ENCODE results near the gene PDLIM1.
A peak's percentile ranks its signal among the peaks of the same experiment; 100 is the strongest.

The PDLIM1 gene

DNA sequence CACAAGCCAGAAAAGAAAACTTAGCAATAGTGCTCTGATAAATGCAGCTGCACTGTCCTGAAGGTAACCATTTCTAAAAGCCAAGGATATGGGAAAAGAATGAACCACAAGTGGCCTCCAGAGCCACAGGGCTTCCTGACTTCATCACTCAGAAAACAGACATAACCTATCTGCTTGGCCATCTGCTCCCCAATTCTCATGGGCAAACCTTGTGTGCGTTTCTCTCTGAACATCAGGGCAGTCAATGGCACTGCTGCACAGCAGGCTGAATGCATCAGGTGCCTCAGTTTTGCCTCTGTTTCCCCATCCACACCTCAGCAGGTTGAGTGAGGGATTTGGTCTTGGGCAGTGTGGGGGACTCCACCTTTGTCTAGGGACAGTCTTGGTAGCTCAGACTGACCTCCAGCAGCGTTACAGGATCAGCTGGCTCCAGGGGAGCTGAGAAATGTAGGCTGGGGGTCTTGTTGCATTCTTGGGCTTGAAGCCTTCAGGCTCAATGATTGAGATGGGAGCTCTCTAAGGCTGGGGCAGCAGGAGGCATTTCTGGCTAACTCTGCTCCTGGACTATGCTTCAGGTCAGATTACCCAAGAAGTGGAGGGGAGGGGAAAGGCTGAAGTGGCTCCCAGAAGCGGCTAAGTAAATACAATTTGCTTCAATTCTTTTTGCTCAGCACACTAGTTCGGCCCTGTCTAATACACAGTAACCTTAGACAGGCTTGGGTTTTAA is 23.6 kb upstream of the PDLIM1 start:
- no peak for DNase-seq

DNA sequence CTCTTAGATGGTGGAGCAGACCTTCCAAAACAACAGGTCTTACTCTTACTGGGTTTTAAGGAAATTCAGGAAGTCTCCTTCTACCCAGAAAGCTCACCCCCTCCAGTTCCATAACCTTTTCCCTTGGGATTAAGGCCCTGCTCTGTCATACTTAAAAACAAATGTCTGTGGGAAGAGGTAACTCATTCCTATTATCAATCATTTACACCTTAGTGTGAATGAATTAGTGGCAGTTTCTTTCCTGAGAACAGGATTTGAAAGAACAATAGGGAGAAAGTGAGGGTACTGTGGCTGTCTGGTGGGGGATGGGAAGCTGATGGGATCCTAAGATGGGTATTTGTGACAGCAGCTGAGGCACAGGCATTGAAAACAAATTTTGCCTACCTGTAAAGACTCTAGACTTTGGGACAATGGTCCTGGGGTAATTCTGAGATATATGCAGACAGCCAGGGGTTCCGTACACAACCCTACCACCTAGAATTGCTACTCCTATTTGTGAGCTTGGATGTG is 22.2 kb upstream of the PDLIM1 start:
- DNase-seq: no peak

DNA sequence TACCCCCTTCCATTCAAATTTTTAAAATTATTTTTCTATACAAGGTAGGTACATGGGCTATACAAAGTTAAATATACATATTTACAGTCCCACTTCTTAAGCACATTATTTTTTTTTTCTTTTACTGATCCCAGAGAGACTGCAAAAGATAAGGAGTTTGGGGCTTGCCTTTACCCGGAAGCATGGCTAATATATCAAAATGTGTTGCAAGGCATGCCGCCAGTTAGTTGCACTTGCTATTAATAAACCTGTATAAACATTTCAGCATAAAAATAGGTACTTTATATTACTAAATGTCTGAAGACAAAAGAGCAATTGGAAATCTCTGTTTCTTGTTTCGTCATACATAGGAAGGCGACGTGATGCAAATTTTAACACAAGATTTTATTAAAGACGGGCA is 21.5 kb upstream of the PDLIM1 start:
- DNase-seq: no peak

DNA sequence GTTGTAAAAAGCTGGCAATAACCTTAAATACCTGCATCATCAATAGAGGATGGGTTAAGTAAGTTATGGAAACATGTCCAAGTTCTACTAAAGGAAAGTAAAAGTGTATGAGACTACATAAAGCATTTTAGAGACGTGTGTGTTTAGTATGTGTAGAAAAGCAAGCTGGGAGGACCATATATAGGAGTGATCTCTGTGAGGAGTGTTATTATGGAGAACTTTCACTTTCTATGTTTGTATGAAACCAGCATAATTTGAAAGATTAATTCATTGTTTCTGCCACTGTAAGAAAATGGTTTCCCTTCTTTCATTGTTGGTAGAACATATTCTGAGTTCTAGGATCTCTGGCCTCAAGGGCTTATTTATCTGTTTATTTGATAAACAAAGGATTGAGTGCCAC is 19.2 kb upstream of the PDLIM1 start:
- no peak for DNase-seq

DNA sequence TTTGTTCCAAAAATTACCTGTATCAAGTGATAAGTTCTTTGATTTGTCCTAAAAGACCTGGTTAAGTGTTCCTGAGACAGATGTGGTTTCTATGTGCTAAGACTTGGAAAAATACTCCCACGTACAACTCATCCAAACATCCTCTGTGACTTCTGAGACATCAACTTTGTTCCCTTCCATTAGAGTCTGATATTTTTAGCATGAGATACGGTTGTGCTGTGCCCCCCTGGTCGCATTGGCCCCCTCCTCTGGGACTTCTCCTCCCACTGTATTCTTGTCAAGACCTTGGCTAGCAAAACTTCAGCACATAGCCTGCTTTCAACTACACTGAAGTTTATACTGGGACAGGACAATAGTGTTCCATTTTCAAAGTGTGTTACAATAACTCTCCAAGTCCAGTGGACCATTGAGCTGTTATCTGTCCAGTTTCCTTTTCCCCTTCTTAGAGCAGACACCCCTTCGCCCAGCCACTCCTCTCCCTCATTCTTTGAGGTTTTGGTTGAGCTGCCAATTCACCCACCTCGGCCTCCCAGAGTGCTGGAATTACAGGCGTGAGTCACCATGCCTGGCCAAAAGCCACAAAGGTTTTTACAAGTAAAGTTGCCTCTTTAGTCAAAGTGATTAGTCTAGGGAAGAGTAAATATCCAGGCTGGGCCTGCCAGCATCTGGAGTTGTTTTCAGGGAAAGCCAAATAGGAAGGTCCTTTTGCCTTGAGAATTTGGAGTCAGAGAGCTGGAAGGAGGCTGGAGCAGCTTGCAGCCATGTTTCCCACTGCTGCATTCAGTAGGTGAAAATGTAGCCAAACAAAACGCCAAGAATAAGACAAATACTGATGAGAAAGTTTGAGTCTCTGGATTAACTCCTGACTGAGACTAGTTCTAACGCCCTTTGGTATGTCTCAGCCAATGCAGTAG is 17.8 kb upstream of the PDLIM1 start:
- DNase-seq: peak; percentile 100

DNA sequence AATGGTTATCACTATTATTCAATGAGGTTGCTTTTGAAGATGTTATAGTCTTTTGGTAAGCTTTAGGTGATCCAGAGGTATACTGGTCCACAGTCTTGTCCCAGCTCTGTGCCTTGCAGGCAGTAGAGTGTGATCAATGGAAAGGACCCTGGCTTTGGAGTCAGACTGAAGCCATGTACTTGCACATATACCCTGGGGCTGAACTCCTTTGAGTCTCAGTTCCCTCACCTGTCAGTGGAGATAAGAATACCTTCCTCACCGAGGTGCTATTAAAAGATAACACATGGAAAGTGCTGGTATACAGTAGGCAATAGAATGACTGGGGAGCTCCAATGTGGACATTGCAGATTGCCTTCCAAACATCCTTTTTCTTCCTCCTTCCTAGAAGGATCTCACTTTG is 16.0 kb upstream of the PDLIM1 start:
- DNase-seq: no peak

DNA sequence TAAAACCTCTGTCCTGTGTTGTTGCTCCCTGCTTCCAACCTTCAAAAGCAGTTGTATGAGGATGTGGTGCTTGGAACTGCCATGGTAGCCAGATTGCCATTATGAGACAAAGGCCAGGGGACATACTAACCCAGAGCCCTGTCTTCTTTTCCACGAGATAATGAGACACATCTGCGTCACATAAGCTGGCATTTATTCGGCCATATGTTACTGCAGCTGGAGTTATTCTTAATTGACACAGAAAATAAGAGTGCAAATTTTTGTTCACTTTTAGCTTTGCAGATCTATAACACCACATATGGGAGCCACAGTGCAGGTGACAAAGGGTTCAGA is 15.5 kb upstream of the PDLIM1 start:
- DNase-seq: no peak

DNA sequence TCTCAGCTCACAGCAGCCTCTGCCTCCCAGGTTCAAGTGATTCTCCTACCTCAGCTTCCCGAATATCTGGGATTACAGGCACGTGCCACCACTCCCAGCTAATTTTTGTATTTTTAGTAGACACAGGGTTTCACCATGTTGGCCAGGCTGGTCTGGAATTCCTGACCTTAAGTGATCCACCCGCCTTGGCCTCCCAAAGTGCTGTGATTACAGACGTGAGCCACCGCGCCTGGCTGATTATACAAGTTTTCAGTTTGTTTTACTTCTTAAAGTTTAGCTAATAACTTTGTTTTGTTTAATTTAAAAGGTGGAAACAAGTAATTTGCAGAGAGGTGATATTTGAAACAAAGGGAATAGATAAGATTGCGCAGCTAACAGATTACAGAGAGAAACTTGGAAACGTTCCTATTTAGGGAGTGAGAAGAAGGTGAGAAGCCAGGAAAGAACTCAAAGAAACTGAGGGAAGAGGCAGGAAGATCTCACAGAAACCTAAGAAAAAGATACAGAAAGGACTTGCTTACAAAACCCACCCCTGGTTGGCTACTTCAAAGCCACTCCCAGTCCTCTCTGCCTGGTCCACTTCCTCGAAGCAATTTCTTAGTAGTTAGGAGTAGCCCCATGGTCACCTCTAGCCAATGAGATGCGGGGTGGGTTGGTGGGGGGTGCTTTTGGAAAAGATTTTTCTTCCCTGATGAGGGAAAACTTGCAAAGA is 15.0 kb upstream of the PDLIM1 start:
- DNase-seq: no peak

DNA sequence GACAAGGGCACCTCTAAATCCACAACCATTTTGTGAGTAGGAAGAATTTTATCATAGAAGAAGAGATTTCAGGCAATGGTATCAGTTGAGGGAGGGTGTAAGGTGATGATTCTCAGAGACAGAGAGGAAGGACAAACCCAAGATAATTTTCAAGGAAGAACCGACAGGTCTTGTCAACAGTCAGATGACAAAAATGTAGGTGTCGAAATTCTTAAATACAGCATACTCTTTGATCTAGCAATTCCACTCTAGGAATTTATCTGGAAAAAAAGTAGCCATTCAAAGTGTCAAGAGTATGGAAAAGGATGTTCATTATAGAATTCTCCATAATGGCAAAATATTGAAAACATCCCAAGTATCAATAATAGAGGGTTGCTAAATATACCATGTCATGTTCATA is 14.2 kb upstream of the PDLIM1 start:
- DNase-seq: no peak

DNA sequence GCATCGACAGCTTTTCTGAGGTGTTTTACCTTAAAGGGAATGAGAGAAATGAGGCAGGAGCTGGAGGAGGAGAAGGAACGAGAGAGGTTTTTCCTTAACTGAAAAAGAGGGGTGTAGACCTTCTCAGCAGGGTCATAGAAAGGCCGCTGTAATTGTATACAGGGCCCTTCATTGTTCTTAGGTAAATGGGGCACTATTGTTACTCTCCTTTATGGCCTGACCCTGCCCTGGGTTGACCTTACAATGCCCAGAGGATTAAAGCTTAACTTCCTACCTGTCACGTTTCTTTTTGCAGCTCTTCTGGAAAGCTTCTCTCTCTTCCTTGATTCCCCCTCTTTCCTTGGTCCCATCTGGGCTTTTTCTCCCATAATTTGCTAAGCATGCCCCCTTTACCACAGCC is 13.7 kb upstream of the PDLIM1 start:
- DNase-seq: no peak

DNA sequence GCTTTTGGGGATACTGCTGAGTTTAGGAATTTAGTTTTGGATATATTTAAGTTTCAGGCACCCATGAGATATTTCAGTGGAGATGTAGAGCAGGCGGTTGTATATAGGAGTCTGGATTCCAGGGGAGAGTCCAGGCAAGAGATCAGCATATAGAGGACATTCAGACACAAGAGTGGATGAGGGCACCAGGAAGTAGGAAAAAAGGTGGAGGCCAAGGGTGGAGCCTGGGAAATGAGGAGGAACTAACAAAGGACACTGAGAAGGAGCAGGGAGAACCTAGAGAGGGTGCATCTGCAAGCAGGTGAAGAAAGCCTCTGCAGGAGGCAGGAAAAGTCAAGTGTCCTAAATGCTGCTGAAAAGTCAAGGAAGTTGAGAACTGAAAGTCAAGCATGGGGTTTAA is 13.1 kb upstream of the PDLIM1 start:
- no peak for DNase-seq

DNA sequence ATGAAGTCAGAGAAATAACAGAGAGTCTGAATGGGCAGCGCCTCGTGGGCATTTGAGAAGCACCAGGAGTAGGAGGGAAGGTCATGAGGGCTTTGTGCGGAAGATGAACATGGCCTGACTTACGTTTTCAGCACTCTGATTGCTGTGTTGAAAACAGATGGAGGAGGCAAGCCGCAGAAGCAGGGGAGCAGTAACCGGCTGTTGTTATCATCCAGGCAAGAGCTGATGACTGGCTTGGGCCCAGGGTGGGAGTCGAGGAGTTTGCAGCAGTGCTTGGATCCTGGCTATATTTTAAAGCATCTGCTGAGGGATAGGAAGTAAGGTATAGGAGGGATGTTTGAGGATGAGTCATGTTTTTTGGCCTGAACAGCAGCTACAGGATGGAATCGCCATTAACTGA is 12.7 kb upstream of the PDLIM1 start:
- peak; percentile 88 for DNase-seq

DNA sequence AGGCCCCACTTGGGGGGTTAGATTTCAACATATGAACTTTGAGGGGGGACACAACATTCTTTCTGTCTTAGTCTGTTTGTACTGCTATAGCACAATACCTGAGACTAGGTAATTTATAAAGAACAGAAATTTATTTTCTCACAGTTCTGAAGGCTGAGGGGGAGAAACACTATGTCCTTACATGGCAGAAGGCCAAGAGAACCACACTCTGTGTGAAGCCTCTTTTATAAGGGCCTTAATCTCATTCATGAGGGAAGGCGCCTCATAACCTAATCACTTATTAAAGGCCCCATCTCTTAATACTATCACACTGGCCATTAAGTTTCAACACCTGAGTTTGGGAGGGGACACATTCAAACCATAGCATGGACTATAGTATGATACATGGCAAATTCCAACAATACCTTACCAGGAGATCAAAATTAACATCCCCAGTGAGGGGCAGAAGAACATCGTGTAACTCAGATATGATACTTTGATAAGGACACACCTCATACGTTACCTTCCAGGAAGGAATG is 9.3 kb upstream of the PDLIM1 start:
- no peak for DNase-seq

DNA sequence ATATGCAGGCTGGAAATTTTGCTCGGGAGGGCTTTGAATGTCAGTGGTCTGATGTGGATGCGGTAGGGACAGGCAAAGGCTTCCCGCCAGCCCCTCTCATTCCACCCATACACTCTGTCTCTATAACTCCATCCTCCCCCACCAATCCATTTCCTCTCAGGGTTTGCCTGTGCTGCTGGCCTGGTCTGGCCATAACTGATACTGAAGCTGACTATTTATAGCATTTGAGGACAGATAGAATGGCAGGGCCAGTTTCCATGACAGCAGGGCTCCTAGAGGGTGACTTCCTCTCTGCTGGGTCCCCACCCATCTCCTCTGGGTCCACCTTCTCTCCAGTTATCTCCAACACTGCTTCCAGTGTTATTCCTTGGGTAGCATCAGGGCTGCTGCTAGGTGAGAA is 6.6 kb upstream of the PDLIM1 start:
- no peak for DNase-seq

DNA sequence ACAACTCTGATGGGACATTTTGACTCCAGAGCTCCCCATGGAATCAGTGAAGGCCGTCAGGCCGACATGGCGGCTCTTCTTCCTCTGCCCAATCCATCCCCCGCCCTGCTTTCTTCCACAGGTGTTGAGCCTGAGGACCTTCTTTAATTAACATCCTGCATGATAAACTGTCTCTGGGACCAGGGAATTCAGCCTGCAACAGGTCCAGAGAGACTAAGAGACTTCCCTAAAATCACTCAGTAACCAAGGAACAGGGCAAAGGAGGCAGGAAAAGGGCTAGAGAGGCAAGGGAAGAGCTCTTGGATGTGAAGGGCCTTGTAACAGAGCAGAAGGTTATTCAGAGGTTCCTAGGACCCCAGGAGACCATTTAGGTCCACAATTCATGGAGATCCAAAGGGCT is 6.0 kb upstream of the PDLIM1 start:
- no peak for DNase-seq

DNA sequence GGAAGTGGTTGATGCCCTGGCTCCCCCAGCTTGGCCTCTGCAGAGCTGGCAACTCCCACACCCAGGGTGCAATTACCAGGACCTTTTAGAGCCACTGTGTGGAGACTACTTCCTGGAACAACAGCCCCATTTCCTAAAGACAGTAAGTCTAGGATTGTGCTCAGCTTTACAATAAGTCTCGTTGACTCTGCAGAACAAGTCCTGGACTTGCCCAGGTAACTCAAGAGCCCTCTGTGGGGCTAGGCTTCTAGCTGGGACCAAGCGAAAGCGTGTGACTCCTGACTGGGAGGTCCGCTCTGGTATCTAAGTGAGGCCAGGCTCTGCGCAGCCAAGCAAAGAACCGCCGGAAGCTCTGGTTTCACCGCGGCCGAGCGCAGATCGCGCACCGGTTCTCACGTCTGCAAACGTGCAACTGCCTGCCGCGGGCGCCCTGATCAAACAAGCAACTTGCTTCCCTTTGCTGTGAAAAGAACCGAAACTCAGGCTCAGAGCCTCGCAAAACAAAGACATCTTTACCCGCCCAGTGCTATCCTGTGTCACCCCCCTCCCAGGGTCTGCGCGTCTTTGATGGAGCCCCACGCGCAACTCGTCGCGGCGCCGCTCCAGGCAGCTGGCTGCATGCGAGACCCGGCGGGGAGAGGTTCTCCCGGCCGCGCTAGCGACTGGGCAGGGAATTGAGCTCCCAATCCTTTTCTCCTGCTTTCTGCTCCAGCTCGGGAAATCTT is 4.4 kb upstream of the PDLIM1 start:
- DNase-seq: peak; percentile 35

DNA sequence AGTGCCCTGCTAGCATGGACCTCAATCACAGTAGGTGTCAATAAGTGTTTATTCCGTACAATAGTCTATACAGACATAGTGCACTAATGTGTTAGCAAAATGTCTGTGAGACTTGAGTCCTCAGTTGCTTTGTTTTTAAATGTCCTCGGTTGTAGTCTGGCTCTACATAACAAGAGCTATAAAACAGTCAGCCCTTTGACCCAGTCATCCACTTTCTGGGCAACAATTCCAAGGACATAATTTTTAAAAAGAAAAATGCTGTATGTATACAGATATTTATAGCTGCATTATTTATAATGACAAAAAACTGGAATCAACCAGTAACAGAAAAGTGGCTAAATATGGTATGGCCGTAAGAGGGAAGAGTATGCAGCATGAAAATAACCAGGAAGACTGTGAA is 2.8 kb upstream of the PDLIM1 start:
- no peak for DNase-seq

DNA sequence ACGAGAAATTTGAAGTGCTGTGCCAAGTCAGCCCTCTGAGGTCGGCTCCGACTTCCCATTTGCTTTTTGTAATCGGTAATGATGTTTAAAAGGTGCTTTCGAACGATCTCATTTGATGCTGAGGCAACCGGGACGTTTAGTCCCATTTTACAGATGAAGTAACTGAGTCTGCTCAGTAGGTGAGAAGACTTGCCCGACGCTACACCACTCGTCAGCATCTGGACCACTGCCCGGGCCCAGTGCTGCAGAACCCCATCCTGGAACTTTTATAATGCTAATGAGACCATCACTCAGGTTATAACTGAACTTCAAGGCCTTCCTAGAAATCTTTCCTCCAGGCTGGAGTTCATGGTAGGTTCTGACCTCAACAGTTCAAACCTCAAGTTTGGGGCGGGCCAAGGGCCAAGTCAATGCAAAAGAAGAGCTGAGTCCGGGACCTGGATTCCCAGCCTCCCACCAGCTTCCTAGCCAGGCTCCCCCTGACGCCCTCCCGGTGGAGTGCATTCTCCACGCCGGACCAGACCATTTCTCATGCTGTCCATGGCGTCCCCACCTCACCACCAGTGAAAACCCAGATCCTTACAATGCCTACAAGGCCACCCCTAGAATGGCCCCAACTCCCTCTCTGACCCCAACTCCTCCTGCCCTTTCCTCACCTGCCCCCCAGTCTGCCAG is 699 bp upstream of the PDLIM1 start:
- DNase-seq: no peak

DNA sequence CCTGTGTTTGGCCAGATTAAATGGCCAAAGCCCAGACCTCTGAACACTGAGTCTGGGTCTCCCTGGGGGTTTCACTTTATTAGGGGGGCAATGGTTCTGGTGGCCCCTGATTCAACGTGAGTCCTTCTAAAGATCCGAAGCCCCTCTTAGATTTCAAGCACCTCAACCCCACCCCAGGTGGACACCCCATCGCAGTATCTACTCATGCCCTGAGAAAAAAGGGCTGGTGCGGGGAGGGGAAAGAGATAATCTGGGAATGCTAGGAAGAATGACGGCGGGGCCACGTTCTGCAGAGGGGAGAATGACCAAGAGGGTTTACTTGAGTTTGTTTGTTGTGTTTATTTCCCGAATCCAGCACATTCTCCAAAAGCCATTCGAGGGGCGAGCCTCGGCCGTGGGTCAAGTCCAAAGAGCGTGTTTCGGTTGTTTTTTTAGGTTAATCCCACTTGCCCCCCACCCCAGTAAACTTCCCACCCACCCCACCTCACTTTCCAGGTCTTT is 832 bp downstream of the PDLIM1 start:
- no peak for DNase-seq

DNA sequence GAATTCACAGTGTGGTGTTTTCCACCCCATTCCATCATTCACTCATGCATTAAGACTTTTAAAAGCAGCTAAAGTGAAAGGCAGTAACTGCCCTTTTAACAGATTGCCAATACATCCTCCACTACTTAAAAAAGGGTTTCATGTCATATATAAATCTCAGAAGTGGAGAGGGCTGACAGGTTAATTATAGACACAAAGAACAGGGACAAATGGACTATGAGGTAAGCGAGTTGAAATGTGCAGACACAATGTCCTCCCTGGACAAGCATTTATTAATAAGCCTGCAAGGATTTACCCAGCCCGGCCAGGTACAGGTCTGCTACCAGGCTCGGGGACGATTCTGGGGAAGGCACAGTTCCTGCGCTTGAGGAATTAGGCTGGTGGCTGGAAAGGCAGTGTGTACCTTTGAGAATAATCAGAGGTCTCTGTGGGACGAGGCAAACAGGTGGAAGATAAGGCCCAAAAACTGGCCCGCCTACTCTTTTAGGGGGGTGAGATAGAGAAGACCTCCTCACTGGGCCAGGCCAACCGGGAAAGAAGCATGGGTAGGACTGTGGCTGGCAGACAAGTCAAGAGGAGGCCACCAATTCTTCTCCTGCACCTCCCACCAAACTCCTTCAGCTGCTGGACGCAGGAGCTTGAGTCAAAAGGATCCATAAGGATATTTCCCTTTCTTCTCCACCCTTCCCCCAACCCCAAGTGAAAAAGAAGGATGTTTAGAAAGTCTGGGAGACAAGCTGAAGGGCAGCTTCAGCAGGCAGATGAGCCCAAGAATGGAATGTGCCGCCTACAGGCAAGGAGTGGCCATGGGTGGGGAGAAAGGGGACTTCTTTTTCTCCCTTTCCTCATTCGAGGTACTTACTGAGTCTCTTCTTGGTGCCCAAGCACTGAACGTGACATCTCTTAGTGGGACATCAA is 1.5 kb downstream of the PDLIM1 start:
- no peak for DNase-seq

DNA sequence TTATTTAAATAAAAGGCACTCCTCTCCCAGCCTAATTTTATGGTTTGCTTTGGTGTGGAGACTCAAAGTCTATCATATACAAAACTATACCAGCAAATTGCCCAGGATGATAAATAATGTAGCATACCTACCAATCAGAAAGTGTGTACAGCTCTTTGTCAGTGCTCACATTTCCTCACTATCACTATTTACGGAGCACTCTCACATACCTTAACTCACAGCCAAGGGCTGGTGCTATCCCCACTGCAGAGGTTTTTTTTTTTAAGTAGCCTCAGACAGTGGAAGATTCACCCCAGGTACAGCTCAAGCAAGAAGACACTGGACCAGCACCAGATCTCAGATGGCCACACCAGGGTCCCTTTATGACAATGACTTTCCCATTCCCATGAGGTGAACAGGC is 2.5 kb downstream of the PDLIM1 start:
- no peak for DNase-seq

Data from fibroblast of upper back skin (primary cell).